GM19025 (cell line): ENCODE measurements around the gene TSPAN5.
A peak's percentile ranks its signal among the peaks of the same experiment; 100 is the strongest.
"Not testable (repeated sequence)": the region's sequence is repeated elsewhere in the genome, so short reads cannot be mapped to it uniquely, and the experiment has no call there.

Source experiments
- ATAC-seq: cut with Tn5 transposase; IDR thresholded peaks from one replicate; pipeline ENCODE4 v1.9.1; 2021; ENCODE audit warnings: mild to moderate bottlenecking, low read depth, moderate library complexity; ENCODE audit not compliant: unreplicated experiment

The TSPAN5 gene

DNA sequence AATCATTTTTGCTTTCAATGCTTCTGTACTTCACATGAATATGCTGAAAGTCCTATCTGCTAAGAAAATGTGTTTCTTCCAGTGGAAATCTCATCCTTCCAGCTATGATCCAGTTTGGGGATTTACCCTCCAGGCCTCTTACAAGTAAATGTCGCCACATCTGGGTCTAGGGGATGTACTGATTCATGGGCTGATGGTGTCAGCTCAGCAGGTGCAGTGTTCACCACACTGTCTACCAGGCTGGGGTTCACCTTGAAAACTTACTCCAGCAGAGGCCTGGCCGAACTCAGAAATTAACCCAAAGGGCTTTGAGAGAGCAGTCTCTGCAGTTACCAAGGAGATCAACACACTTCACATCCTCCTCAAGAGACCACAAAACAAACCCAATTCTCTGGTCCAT lies 154.3 kb downstream of the TSPAN5 start:
- ATAC-seq = no peak

DNA sequence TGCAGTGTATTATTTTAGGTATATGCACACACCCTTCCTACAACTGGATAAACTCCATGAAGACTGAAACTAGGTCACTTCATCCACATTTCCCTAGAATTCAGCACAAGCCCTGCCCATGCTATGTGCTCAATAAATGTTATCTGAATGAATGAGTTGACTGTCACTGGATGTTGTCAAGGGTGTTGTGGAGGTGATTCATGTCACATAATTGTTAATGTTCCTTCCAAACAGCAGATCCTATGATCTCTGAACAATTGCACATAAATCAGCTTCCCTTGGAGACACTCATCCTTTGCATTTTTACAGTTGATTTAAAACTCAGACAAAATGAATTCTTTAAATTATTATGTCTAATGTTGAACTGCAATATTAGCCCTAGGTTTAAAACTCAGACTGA lies 154.7 kb downstream of the TSPAN5 start:
- ATAC-seq = no peak

DNA sequence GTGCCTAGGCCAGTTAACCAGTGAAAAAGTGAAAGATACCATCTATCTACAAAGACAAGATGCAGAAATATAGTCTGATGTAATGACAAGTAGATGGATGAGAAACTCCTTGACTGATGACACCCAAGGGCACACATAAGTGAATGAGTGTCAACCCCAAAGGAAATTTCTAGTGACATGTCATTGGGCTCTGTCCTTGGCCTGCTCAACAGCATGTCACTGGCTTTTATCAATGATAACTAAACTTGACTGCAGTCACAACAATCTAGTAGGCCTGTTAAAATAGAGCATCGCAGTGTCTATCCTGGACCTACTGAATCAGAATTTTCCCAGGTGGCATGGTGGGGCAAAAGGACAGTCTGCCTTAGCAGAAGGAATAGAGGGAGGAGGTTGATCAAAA lies 155.8 kb downstream of the TSPAN5 start:
- ATAC-seq = no peak

DNA sequence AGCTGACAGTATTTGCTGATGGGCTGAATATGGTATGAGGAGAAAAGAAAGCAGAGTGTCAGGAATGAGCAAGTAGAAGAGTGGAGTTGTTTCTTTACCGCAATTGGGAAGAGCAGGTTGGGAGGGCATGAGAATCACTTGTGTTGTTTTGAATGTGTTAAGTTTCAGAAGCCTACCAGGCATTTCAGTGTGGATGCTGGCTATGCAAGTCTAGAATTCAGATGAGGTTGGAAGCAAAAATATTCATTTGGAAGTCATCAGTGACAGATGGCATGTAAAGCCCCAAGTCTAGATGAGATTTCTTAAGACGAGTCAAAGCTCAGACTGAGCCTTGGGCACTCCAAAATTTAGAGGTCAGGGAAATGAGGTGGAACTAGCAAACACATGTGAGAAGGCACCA lies 156.4 kb downstream of the TSPAN5 start:
- ATAC-seq = no peak

GRCh38 chr4:98501383-98501782 lies 157.0 kb downstream of the TSPAN5 start:
- no peak for ATAC-seq

- ATAC-seq = no peak
Observed at GRCh38 chr4:98498774-98499173, 159.6 kb downstream of the TSPAN5 start.

GRCh38 chr4:98496152-98496845 lies 162.1 kb downstream of the TSPAN5 start:
- ATAC-seq = no peak

GRCh38 chr4:98493296-98493695 lies 165.1 kb downstream of the TSPAN5 start:
- peak; percentile 67 for ATAC-seq

- ATAC-seq = no peak
Observed at GRCh38 chr4:98491899-98492559, 166.4 kb downstream of the TSPAN5 start.

GRCh38 chr4:98490251-98490650 lies 168.2 kb downstream of the TSPAN5 start:
- ATAC-seq = no peak

DNA sequence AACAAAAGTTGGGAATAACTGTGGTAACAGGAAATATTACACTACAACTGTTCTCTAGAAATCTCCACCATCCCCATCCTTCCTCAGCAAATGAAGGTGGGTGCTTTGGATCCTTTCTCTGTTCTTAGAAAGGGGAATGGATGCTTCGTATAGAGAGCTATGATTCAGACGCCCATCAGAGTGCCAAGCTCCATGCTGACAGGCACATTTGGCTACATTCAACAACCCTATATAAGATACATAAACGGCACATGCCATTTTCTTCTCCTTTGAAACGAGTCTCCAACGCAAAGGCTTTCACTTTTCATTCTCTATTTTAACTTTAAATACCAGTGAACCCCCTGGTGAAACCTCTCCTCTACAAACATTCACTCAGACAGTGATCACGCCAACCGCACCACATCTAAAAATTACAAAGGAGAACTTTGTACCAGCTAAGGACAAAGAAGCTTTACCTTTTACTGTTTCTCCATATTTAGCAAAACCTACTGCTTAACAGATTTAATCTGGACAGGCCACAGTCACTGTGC lies 172.5 kb downstream of the TSPAN5 start:
- no peak for ATAC-seq

- no peak for ATAC-seq
Observed at GRCh38 chr4:98484031-98484430, 174.4 kb downstream of the TSPAN5 start.

DNA sequence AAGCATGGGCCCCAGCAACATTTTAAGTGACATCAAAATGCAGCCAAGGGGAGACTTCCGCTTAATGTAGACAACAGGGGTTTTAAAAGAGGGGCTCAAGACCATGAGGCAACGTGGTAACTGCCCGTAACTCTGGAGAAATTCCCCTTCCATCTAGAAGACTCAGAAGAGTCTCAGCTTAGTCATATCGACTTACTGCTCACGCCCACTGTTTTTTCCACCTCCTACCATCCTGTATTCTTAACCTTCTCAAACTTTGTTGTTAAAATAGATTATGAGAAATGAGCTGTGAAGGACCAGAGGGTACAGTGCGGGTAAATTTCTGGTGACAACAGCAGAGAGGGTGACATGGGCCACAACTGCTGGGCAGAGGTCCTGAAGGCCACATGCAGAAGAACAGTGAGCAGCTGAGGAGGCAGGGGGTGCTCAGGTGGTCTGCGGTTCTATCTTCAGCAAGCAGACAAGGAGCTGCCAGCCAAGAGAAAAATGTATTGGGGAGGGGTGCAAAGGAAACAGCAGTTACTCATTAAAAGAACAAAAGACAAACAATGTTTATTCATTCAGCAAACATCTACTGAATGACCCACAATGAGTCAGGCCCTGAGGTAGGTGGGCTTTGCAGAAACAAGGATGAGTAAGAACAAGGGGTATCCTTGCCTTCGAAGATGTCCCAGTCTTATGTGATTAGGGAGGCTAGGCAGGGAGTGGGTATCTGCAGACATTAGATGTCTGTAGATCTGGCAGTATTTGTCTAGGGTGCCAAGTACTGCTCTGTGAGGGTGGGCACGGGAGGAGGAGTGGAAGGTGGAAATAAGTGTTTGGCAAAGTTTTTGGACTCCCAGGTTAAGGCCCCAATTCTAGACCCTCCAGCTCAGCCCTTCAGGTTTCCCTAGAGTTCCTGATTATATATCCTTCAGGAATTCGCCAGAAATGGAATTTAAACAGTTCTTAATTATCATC lies 175.3 kb downstream of the TSPAN5 start:
- ATAC-seq = peak; percentile 94

DNA sequence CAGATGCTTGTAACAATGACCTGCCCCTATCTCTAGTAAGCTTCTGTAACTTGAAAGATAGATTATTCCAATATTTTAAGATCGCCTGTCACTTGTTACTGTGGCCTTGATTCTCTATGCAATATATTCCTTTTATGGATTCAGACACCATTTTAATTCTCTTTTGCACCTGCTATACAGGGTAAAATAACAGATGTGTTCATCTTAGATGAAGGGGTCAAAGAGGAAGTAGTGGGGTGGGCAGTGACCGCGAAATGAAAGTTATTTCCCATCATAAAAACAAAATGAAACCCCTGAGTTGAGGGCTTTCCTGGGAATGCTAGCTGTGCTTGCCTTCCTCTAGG lies 175.9 kb downstream of the TSPAN5 start:
- ATAC-seq = no peak

DNA sequence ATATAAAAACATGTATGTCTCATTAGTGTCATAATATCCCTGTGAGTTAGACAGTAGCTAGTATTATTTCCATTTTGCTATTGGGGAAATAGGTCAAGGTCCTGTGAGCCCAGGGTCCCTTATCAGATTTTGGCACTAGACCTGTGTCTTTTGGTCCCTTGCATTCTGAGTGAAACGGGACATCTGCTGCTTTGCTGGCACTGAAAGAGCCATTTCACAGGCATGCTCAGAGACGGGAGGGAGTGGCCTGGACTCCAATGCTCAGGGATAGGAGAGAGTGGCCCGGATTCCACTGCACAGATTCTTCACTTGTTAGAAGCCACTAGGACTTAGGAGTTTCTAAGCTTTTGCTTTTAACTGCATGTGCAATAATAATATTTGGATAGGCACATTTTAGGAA lies 177.2 kb downstream of the TSPAN5 start:
- ATAC-seq = no peak

DNA sequence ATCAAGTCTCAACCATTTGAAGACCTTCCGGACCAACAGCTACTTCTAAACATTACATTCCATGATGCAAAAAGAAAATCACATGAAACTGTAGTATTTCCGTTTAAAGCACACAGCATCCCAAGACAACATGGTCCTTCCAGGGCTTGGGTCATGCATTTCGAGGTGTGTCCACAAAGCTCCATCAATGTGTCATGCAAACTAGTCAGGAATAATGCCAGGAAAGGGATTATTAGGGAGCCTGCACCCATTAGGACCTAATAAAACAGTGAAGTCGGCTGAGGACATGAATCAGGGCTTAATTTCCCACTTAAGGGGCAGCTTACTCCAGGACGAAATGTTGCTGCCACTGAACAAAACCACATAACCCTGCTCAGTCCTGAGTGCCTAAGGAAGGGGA lies 177.9 kb downstream of the TSPAN5 start:
- ATAC-seq = no peak

DNA sequence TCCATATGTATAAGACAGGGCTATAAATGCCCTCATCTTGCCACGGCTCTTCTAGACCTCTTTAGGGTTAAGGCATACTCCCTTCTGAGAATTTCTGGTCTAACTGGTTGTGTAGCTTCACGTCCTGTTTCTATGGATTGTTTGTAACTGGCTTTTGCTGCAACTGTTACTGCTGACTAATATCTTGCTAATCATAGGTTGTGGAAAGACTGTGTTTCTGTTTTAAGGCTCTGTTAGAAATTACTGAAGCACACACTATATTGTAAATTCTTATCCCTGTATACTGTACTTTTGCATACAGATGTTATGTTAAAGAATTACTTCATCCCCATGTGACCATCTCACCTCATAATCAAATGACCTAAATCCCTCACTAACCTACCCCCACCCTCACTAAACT lies 178.8 kb downstream of the TSPAN5 start:
- not testable (repeated sequence) for ATAC-seq

DNA sequence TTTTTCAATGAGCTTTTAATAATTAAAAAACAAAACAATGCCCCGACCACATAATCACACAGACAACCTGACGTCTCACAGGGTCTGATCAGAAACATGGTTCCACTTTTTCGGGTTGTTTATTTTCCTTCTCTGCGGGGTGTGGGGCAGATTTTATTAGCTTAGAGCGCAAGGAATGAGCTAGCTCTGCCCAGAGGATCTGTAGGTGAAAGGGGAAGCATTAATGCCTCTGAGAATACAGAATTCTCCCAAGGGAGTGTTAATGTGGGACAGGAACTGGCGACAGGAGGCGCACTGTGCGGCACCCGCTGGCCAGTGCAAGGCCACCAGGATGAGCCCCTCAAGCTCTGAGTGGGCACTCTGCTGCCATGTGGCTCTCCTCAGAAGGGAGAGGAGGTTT lies 181.5 kb downstream of the TSPAN5 start:
- ATAC-seq = no peak

GRCh38 chr4:98474408-98474844 lies 184.0 kb downstream of the TSPAN5 start:
- ATAC-seq = no peak

DNA sequence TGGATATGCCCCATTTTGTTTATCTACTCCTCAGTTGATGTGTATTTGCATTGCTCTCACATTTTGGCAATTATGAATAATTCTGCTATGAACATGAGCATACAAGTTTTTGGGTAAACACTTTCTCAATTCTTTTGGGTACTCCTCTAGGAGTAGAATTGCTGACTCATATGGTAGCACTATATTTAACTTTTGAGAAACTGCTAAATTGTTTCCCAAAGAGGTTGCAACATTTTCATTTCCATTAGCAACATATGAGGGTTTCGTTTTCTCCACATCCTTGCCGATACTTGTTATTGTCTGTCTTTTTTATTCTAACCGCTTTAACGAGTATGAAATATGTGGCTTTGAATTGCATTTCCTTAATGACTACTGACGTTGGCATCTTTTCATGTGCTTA lies 185.4 kb downstream of the TSPAN5 start:
- ATAC-seq = no peak

GRCh38 chr4:98470831-98471230 lies 187.6 kb downstream of the TSPAN5 start:
- ATAC-seq = no peak
